Activated CD4-positive, CD25-positive, alpha-beta regulatory T cell treated with anti-CD3 and anti-CD28 coated beads, Interleukin-2, amount 50 U/mL, for 72 hours (primary cell): ENCODE measurements around the gene KCNIP1.

ENCODE experiments used
- DNase-seq: peaks from one replicate; pipeline ENCODE4 v3.0.0; 2021

KCNIP1 gene

DNA sequence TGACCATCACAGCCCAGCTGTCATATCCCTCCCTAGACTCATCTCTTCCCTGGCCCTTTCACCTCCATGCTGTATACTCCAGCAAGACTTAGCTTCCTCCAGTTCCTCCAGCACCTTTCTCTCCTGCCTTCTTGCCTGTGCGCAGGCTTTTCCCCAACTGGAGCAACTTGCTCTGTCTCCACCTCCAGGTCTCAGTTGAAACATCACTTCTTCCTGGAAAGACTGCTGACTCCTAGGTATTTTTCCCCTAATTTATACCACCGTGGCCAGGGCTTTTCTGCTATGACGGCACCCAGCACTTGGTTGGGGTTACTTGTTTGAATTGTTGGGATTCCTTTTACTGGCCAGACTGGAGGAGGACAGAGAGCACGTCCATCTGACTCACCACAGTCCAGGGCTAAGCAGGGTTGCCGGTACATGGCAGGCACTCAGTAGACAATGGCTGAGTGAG, 67.5 kb downstream of the KCNIP1 start:
- no peak for DNase-seq

- DNase-seq, result no peak
These were observed 68.3 kb downstream of the KCNIP1 start for GRCh38 chr5:170571875-170572852.

- no peak for DNase-seq
These were observed 69.3 kb downstream of the KCNIP1 start for GRCh38 chr5:170573114-170573513.

DNA sequence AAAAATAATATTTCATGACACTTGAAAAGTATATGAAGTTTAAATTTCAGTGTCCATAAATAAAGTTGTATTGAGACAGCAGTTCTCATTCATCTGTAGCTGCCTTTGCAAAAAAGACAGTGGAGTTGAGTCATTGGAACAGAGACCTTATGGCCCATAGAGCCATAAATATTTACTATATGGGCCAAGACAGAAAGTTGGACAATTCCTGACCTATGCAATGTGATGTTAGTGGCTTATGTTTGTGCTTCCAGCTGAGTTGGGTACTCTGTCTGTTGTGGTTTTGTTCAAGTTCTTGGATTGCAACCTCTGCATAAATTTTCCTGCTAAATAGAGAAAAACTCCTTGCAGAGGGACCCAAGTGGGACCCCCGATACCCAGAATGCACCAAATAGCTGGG, 69.8 kb downstream of the KCNIP1 start:
- no peak for DNase-seq

GRCh38 chr5:170576602-170577535, 73.0 kb downstream of the KCNIP1 start:
- DNase-seq, result no peak

- no peak for DNase-seq
These were observed 75.8 kb downstream of the KCNIP1 start for GRCh38 chr5:170579601-170580000.

DNA sequence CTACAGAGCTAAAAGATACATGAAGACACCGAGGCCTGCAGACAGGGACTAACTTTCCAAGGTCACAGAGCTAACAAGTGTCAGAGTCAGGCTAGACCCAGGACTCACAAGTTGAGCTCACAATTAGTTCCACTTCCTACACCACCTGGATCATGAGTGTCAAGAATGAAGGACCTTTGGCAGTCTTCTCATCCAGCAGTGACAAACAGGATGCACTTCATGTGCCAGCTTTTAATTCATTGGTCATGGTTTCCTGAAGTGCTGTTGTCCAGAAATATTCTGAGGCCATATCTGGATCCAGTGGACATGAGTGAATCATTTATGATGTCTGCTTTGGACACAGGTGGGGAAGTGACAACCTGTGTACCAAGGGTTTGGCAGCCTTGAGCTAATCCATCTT, 77.4 kb downstream of the KCNIP1 start:
- no peak for DNase-seq

- DNase-seq, result no peak
These were observed 79.0 kb downstream of the KCNIP1 start for GRCh38 chr5:170582644-170583330.

DNA sequence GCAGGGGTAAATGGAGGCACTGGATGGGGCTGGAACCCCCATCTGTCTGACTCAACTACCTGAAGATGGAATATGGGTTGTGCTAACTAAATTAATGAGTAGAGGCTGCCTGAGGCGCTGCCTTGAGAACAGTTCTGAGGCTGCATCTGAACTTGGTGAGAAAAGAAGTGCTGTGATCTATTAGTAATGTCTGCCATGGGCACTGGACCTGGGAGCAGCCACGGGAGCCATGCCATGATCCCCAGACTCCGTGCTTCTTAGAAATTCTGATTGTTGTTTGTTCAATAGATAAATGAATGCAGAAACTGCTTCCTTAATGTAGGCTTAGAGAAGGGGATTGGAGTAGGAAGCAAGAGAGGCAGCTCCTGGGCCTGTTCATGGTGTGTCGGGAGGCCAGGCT, 80.2 kb downstream of the KCNIP1 start:
- no peak for DNase-seq

DNA sequence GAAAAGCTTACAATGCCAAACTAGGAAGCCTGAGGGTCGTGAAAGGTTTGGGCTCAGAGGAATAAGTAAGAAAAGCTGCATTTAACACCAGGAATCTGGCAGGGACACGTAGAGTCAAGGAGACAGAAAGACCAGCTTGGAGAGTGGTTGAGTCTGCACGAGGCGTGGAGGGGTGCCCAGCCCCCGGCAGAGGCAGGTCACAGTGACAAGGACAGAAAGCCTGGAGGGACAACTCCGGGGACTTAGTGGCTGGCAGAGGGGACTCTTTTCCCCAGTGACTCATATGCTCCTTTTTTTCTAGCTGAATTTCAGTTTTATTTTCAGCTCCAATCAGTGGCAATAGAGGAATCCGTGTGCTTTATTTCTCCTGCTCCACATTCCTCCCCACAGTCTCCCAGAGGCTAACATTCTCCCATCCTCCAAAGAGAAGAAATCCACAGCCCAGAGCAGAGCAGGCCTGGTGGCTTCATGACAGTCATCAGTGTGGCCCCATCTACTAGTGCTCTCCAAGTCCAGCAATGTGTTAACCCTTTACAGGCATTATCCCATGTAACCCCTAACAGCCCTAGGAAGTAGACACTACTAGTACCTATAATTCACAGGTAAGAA, 80.7 kb downstream of the KCNIP1 start:
- DNase-seq, result no peak

DNA sequence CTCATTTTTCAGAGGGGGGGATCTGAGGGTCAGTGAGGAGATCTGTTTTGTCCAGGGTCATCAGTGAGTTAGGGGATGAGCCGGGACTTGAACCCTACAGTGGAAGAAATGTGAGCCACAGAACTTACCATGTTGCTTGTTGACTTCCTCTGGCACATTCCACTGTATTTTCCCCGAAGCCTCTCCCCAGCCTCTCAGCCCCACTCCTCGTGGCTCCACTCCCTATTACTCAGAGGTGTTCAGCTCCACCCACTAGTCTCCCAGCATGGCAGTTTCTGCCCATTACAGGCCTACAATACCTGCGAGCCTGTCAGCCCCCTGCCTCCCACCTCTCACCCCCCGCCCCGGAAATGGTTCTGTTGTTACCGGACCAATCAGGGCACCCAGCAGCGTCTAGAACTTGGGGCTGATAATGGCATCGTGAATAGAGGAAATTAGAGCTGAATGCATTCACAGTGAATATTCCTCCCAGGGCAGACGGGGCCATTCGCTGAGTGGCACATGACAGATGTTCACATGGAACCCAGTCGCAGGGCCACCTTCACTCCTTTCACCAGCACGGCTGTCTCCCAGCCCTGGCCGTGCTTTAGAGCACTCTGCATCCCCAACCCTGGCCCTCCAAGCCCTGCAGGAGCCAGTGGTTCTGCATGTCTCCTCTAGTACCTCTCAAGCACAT, 81.6 kb downstream of the KCNIP1 start:
- no peak for DNase-seq

- DNase-seq, result no peak
These were observed 84.0 kb downstream of the KCNIP1 start for GRCh38 chr5:170587808-170588207.

DNA sequence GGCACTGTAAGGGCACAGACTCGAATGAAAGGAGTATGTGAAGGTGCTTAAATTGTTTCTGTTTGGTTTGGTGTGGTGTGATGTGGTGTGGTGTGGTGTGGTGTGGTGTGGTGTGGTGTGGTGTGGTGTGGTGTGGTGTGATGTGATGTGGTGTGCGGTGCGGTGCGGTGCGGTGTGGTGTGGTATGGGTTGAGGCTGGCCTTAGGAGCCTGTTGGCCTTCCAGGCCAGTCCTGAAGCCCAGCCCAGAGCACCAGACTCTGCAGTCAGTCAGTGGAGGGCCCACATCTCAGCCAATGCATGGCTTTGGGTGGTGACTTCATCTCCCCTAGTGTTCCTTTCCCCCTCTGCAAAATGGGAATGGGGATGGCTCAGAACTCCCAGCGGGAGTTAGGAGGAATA, 85.8 kb downstream of the KCNIP1 start:
- no peak for DNase-seq

DNA sequence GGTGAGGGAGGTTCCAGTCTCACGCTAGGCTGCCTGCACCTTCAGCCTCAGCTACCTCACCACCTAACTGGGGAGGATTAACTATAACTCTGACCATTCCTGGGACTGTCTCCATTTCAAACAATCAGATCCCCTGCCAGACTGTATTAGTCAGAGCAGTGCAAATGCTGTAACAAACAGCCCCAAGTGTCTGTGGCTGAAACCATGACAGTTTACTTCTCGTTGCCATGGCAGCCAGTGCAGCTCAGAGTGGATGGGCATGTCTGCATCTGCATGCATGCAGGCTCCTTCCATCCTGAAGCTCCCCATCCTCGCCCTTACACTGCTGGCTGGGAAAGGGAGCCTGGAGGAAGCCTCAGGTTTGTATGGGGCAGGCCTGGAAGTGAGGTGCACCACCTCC, 86.7 kb downstream of the KCNIP1 start:
- DNase-seq, result no peak

- DNase-seq, result no peak
These were observed 87.2 kb downstream of the KCNIP1 start for GRCh38 chr5:170591054-170591453.

- DNase-seq, result no peak
These were observed 92.7 kb downstream of the KCNIP1 start for GRCh38 chr5:170596482-170597044.

DNA sequence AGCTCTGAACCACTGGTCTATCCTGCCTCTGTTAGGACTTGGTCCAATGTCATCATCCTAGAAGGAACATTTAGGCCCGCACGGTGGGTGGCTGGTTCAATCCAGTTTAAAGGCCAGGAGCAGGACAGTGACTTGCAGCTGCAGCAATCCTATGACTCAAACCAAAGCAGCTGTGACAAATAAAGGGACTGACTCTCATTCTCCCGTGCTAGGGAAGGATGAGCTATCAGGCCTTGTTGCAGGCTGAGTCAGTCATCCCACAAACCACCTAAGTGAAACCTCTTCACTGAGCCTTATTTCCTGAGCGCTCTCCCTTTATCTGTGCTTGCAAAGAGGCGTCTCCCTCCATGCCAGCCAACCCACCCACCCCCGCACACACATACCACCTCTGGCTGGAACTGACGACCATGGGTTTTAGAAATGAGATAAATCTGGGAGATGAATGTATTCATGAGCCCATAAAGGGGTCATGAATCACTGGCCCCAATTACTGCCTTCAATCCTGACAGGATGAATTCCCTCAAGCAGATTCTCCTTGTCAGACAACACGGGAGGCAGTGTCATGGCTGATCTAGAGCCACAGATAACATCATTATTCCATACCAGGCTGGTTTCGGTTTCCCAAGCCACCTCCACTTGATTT, 93.4 kb downstream of the KCNIP1 start:
- no peak for DNase-seq

DNA sequence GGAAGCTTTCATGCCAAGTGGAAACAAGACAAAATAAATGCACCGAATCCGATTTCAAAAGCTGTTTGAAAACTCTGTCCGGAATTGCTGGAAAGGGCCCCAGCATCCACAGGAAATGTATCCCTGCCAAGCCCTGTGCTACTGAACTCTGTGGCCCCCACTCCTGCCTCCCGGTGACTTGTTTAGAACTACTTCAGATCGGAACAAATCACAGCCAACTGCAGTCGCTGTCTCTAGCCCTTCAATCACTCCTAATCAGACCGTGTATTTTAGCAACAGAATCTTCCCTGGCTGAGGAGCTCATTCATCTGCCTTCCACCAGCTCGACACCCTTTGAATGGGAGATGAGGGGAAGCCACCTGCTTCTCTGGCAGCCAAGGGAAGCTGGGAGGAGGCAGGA, 94.1 kb downstream of the KCNIP1 start:
- DNase-seq, result no peak

DNA sequence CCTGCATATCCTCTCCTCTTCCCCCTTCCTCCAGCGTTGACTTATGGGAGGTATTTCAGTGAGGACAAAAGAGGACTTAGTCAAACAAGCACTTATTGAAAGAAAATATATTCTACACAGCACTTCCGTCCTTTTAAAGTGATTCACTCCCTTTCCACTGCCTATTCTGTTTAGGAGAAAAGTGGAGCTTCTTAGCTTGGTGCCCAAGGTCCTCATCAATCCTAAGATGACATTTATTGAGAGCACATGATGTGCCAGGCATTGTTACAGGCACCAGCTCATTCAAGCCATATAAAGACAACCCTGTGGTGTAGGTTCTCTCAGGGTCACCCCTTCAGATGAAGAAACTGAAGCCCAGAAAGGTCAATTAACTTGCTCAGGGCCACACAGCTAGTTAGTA, 95.9 kb downstream of the KCNIP1 start:
- DNase-seq, result no peak

DNA sequence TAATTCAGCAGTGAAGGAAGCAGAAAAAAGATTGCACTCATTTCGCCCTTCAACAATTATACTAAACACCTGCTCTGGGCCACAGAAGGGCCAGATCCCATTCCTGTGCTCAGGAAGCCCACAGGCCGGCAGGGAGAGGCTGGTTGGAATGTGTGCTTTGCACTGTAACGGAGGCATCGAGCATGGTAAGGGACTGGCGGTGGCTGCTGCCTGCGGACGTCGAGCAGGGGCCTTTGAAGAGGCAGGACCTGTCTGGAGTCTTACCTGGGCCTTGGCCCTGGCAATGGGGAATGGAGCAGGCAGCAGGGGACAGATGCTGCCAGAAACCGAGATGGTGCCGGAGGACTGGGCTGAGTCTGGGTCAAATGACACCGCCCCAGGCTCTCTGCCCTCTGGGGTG, 97.8 kb downstream of the KCNIP1 start:
- DNase-seq, result no peak

DNA sequence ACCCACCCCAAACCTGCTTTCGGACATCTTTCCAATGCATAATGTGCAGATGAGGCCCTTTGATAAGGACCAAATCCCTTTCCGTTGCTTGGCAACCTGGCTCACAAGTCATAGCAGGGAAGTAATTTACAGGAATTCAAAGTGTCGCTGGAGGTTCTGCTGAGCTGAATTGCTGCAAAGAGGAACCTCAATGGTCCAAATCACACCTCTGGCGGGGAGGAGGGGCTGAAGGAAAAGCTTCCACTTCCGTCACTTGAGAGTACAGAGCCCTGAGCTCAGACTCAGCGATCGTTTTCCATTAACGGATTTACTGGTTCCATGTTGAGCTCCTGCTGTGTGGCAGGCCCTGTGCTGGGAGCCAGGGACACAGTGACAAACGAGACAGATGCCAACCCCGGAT, 99.3 kb downstream of the KCNIP1 start:
- no peak for DNase-seq
